Measurements from ENCODE around the gene FCGR2B.
A peak's percentile ranks its signal among the peaks of the same experiment; 100 is the strongest.

- TF ChIP-seq EZH2 (IDR thresholded peaks at IDR 0.05; ENCODE audit: low read depth, unreplicated experiment) (no peak), CTCF (conservative IDR thresholded peaks at IDR 0.05; ENCODE audit: low read depth in 2 of 2) (no peak), EZH2phosphoT487 (IDR thresholded peaks at IDR 0.05; ENCODE audit: unreplicated experiment) (no peak), REST (IDR thresholded peaks at IDR 0.05; ENCODE audit: unreplicated experiment) (peak; percentile 46), POLR2AphosphoS5 (IDR thresholded peaks at IDR 0.05; ENCODE audit: low read depth) (no peak), CREB1 (CRISPR knock-in tag; IDR thresholded peaks at IDR 0.05; ENCODE audit: low read depth) (no peak)
- TF ChIP-seq, protein P1, sequence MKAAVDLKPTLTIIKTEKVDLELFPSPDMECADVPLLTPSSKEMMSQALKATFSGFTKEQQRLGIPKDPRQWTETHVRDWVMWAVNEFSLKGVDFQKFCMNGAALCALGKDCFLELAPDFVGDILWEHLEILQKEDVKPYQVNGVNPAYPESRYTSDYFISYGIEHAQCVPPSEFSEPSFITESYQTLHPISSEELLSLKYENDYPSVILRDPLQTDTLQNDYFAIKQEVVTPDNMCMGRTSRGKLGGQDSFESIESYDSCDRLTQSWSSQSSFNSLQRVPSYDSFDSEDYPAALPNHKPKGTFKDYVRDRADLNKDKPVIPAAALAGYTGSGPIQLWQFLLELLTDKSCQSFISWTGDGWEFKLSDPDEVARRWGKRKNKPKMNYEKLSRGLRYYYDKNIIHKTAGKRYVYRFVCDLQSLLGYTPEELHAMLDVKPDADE (IDR thresholded peaks at IDR 0.05) = no peak
Measured at GRCh38 chr1:161723459-161724141, 60.7 kb downstream of the FCGR2B start.
